HepG2 (cell line): ENCODE measurements around the gene ITPRIP. TPM values are rescaled to one million over a fixed set of nuclear protein-coding genes. Genes with fewer than 3 reads are reported as not detected.

Source experiments
- ARID3A ChIP-seq: IDR thresholded peaks from 2 replicates; pipeline ENCODE4 v1.6.1; 2012; ENCODE audit warnings: low read depth, low read length, improper control_type of control experiment
- DNMT1 ChIP-seq: sonication (generic); formaldehyde crosslinking; IDR thresholded peaks from 2 replicates; pipeline ENCODE4 v1.5.1; 2020; ENCODE audit warnings: mild to moderate bottlenecking, missing genetic modification reagents
- FOXA1 ChIP-seq, 2 experiments: fragments of 450-650 bp in 1 of 2; sonication (generic) in 1 of 2; formaldehyde crosslinking in 1 of 2; IDR thresholded peaks; 2 replicates each; pipeline versions ENCODE4 v1.4.0 to v1.6.1; 2016 to 2020; ENCODE audit warnings: missing genetic modification reagents in 1 of 2
- HIVEP1 ChIP-seq: sonication (generic); formaldehyde crosslinking; IDR thresholded peaks from 2 replicates; pipeline ENCODE4 v1.4.0; 2020; ENCODE audit warnings: mild to moderate bottlenecking, missing genetic modification reagents
- KLF16 ChIP-seq, 2 experiments: sonication (generic) in 1 of 2; formaldehyde crosslinking in 1 of 2; IDR thresholded peaks; 2 replicates each; pipeline versions ENCODE4 v1.6.1 to v1.8.0; 2016 to 2023; ENCODE audit warnings: missing genetic modification reagents in 2 of 2, missing compliant biosample characterization in 1 of 2
- MAFK ChIP-seq, 2 experiments: IDR thresholded peaks in 1 of 2; conservative IDR thresholded peaks in 1 of 2; 2 replicates each; pipeline ENCODE4 v1.6.1; 2011; ENCODE audit warnings: improper control_type of control experiment in 2 of 2, low read length in 2 of 2
- MYPOP ChIP-seq: sonication (generic); formaldehyde crosslinking; IDR thresholded peaks from 2 replicates; pipeline ENCODE4 v1.8.1; 2023; ENCODE audit warnings: mild to moderate bottlenecking, moderate library complexity, missing genetic modification reagents
- NFATC3 ChIP-seq: sonication (generic); formaldehyde crosslinking; IDR thresholded peaks from 2 replicates; pipeline ENCODE4 v1.5.1; 2020; ENCODE audit warnings: mild to moderate bottlenecking, missing genetic modification reagents
- NFYC ChIP-seq: IDR thresholded peaks from 2 replicates; pipeline ENCODE4 v1.6.1; 2016; ENCODE audit warnings: missing genetic modification reagents, missing compliant biosample characterization
- SCMH1 ChIP-seq: sonication (generic); formaldehyde crosslinking; IDR thresholded peaks from 2 replicates; pipeline ENCODE4 v1.9.0; 2021; ENCODE audit warnings: missing genetic modification reagents, mild to moderate bottlenecking, borderline replicate concordance
- SMARCC2 ChIP-seq: fragments of 450-650 bp; IDR thresholded peaks from 2 replicates; pipeline ENCODE4 v1.6.1; 2017; ENCODE audit warnings: antibody characterized with exemption, mild to moderate bottlenecking
- YEATS2 ChIP-seq: sonication (generic); formaldehyde crosslinking; IDR thresholded peaks from 2 replicates; pipeline ENCODE4 v1.4.0; 2020; ENCODE audit warnings: missing genetic modification reagents, borderline replicate concordance
- YEATS4 ChIP-seq: sonication (generic); formaldehyde crosslinking; IDR thresholded peaks from 2 replicates; pipeline ENCODE4 v1.4.0; 2020; ENCODE audit warnings: missing genetic modification reagents, borderline replicate concordance
- ZBTB49 ChIP-seq: sonication (generic); formaldehyde crosslinking; IDR thresholded peaks from 2 replicates; pipeline ENCODE4 v1.4.0; 2020; ENCODE audit warnings: missing genetic modification reagents, borderline replicate concordance
- ZKSCAN8 ChIP-seq: IDR thresholded peaks from 2 replicates; pipeline ENCODE4 v1.6.1; 2016; ENCODE audit warnings: borderline replicate concordance, missing genetic modification reagents, missing compliant biosample characterization
- ZNF17 ChIP-seq: sonication (generic); formaldehyde crosslinking; IDR thresholded peaks from 2 replicates; pipeline ENCODE4 v1.5.0; 2020; ENCODE audit warnings: mild to moderate bottlenecking, missing genetic modification reagents
- ZNF704 ChIP-seq: sonication (generic); formaldehyde crosslinking; IDR thresholded peaks from 2 replicates; pipeline ENCODE4 v1.8.1; 2023; ENCODE audit warnings: mild to moderate bottlenecking, inconsistent platforms, moderate library complexity, missing genetic modification reagents, borderline replicate concordance
- ZNF768 ChIP-seq: sonication (generic); formaldehyde crosslinking; IDR thresholded peaks from 2 replicates; pipeline ENCODE4 v1.4.0; 2020; ENCODE audit warnings: missing genetic modification reagents
- ZNF784 ChIP-seq: sonication (generic); formaldehyde crosslinking; IDR thresholded peaks from 2 replicates; pipeline ENCODE4 v1.5.1; 2020; ENCODE audit warnings: missing genetic modification reagents, mild to moderate bottlenecking, borderline replicate concordance
- polyA plus RNA-seq, 8 experiments: library from polyadenylated mRNA; depleted of rRNA in 3 of 8; stranded (reverse) in 7 of 8; unstranded in 1 of 8; fragments of >200 nt; fragmentation: Illumina TruSeq in 4 of 8; extraction: Trizol in 4 of 8; gene quantifications; 2 replicates each; pipeline versions ENCODE4 v1.2.1 to v1.2.3, GENCODE V29; 2011 to 2016; ENCODE audit warnings: low read depth in 4 of 8, missing spikeins in 1 of 8, mixed read lengths in 1 of 8; ENCODE audit not compliant: insufficient read depth in 1 of 8
- total RNA-seq, 5 experiments: library from RNA; depleted of rRNA; stranded (reverse); fragments of >200 nt; fragmentation: Illumina TruSeq; extraction: Trizol; gene quantifications; 2 replicates each; pipeline ENCODE4 v1.2.3, GENCODE V29; 2016; ENCODE audit warnings: low read depth in 1 of 5

The ITPRIP gene
- total and polyA plus RNA-seq, 2 of the 13 experiments (the other 11 are each of a cell fraction or from before 2014, with no cell fraction given), result 1.00 to 2.8 TPM

- TF ChIP-seq HIVEP1 (CRISPR knock-in tag) (peak; percentile 75; the same call in 1 of the 2 replicates), MYPOP (CRISPR knock-in tag) (0 out of 2 replicates have a peak, but pooled peaks have one; percentile 41), NFATC3 (CRISPR knock-in tag) (no peak), ZNF17 (no peak), ZBTB49 (CRISPR knock-in tag) (no peak), SMARCC2 (no peak), ZNF704 (CRISPR knock-in tag) (no peak), ZKSCAN8 (no peak), ARID3A (no peak), YEATS2 (CRISPR knock-in tag) (no peak), ZNF768 (CRISPR knock-in tag) (peak; percentile 49; the same call in 1 of the 2 replicates), KLF16 (CRISPR knock-in tag; IDR thresholded peaks at IDR 0.05) (no peak), YEATS4 (no peak), SCMH1 (CRISPR knock-in tag) (no peak), DNMT1 (CRISPR knock-in tag) (no peak), MAFK (conservative IDR thresholded peaks at IDR 0.05 in 1 of 2, IDR thresholded peaks at IDR 0.05 in 1 of 2; ENCODE audit: low read length in 2 of 2) (no peak), NFYC (no peak), ZNF784 (CRISPR knock-in tag) (no peak), FOXA1 (IDR thresholded peaks at IDR 0.05) (no peak), FOXA1 (CRISPR knock-in tag; IDR thresholded peaks at IDR 0.05) (no peak)
Observed at GRCh38 chr10:104274762-104275721, 63.2 kb downstream of the ITPRIP start (continued).
